Suprapubic skin (tissue), 4 donors: ENCODE results near the gene REELD1.

ENCODE experiments used
- EP300 ChIP-seq: sonication (generic); formaldehyde crosslinking; IDR thresholded peaks from one replicate; pipeline ENCODE4 v1.6.1; 2017; ENCODE audit warnings: antibody characterized with exemption
- POLR2A ChIP-seq, 2 donors: fragments of 450-650 bp; IDR thresholded peaks; one replicate each; pipeline ENCODE4 v1.6.1; 2017; ENCODE audit warnings: antibody characterized with exemption in 2 of 2, mild to moderate bottlenecking in 2 of 2, moderate library complexity in 2 of 2
- POLR2AphosphoS5 ChIP-seq, 3 donors: sonication (generic); formaldehyde crosslinking; IDR thresholded peaks; one replicate each; pipeline ENCODE4 v1.6.1; 2017; ENCODE audit warnings: antibody characterized with exemption in 3 of 3
- TF ChIP-seq, protein P1 (sequence below), 2 donors: fragments of 200-600 bp in 1 of 2; fragments of 450-650 bp in 1 of 2; sonication (generic) in 1 of 2; IDR thresholded peaks; one replicate each; pipeline ENCODE4 v1.5.1; 2016 to 2019; ENCODE audit warnings: antibody characterized with exemption in 2 of 2, mild to moderate bottlenecking in 1 of 2, moderate library complexity in 1 of 2

DNA sequence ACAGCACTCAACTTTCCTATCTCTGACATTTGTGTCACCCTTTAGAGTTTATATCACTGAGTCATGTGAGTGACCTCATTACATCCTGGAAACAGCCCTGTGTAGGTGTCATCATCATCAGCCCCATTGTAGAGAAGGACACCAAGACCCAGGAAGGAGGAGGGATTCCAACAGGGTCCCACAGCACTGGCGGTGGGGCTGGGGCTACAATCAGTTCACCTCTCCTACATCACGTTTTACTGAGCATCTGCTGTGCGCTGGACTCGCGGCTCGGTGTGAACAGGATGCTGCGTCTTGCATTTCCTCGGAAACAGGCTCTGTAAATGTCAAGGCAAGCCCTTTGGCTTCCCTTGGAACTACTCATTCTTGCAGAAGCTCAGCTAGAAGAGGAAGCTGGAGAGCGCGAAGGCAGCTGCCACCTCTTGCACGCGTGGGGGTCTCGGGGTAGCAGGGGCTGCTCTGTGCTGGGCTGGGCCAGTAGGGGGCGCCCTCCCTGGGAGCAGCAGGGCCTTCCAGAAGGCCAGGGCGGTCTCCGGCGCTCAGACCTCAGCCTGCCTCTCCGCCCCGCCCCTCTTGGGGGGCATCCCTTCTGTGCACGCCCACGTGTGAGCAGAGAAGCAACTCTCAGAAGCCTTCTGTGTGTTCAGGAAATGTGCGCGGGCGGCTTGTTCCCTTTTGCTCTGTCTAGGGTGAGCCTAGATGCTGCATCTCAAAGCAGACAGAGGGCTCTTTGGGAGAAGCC is 29.0 kb downstream of the REELD1 start:
- TF ChIP-seq, protein P1, sequence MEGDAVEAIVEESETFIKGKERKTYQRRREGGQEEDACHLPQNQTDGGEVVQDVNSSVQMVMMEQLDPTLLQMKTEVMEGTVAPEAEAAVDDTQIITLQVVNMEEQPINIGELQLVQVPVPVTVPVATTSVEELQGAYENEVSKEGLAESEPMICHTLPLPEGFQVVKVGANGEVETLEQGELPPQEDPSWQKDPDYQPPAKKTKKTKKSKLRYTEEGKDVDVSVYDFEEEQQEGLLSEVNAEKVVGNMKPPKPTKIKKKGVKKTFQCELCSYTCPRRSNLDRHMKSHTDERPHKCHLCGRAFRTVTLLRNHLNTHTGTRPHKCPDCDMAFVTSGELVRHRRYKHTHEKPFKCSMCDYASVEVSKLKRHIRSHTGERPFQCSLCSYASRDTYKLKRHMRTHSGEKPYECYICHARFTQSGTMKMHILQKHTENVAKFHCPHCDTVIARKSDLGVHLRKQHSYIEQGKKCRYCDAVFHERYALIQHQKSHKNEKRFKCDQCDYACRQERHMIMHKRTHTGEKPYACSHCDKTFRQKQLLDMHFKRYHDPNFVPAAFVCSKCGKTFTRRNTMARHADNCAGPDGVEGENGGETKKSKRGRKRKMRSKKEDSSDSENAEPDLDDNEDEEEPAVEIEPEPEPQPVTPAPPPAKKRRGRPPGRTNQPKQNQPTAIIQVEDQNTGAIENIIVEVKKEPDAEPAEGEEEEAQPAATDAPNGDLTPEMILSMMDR (IDR thresholded peaks at IDR 0.05) = peak in 1 of 2 donors; percentile 23
- TF ChIP-seq POLR2AphosphoS5 (IDR thresholded peaks at IDR 0.05) = no peak
- no peak for TF ChIP-seq POLR2A (IDR thresholded peaks at IDR 0.05)
- no peak for TF ChIP-seq EP300
